HG03095 (cell line): ENCODE results near the gene NHERF1.

Experiments used
- ATAC-seq: cut with Tn5 transposase; IDR thresholded peaks from one replicate; pipeline ENCODE4 v1.9.1; 2021; ENCODE audit warnings: moderate library complexity; ENCODE audit not compliant: unreplicated experiment

NHERF1 gene

GRCh38 chr17:74748279-74748528, 224 bp upstream of the NHERF1 start:
- ATAC-seq, result no peak

GRCh38 chr17:74749279-74750038, 1.0 kb downstream of the NHERF1 start:
- peak; percentile 7 for ATAC-seq

- no peak for ATAC-seq
These were observed 1.6 kb downstream of the NHERF1 start for GRCh38 chr17:74750039-74750326.

GRCh38 chr17:74750327-74751069, 2.1 kb downstream of the NHERF1 start:
- ATAC-seq, result no peak

GRCh38 chr17:74752415-74752814, 4.0 kb downstream of the NHERF1 start:
- ATAC-seq, result no peak

- no peak for ATAC-seq
These were observed 4.5 kb downstream of the NHERF1 start for GRCh38 chr17:74752822-74753401.

GRCh38 chr17:74754832-74755231, 6.4 kb downstream of the NHERF1 start:
- no peak for ATAC-seq

GRCh38 chr17:74755533-74755932, 7.1 kb downstream of the NHERF1 start:
- no peak for ATAC-seq

- no peak for ATAC-seq
These were observed 8.5 kb downstream of the NHERF1 start for GRCh38 chr17:74756891-74757290.

GRCh38 chr17:74757502-74757901, 9.1 kb downstream of the NHERF1 start:
- ATAC-seq, result no peak

GRCh38 chr17:74757931-74758847, 9.8 kb downstream of the NHERF1 start:
- no peak for ATAC-seq

GRCh38 chr17:74758848-74759168, 10.4 kb downstream of the NHERF1 start:
- no peak for ATAC-seq

- ATAC-seq, result peak; percentile 46
These were observed 10.9 kb downstream of the NHERF1 start for GRCh38 chr17:74759243-74759801.

GRCh38 chr17:74759941-74760340, 11.5 kb downstream of the NHERF1 start:
- no peak for ATAC-seq

GRCh38 chr17:74760404-74761105, 12.1 kb downstream of the NHERF1 start:
- no peak for ATAC-seq

- no peak for ATAC-seq
These were observed 13.0 kb downstream of the NHERF1 start for GRCh38 chr17:74761419-74761818.

- ATAC-seq, result no peak
These were observed 13.5 kb downstream of the NHERF1 start for GRCh38 chr17:74761931-74762330.

- no peak for ATAC-seq
These were observed 15.3 kb downstream of the NHERF1 start for GRCh38 chr17:74763565-74764387.

GRCh38 chr17:74764751-74765286, 16.4 kb downstream of the NHERF1 start:
- ATAC-seq, result no peak

GRCh38 chr17:74766413-74766812, 18.0 kb downstream of the NHERF1 start:
- ATAC-seq, result no peak
